OCI-LY1 (cell line): ENCODE data around the gene ZNF577.

ENCODE experiments used
- H2AFZ ChIP-seq: fragments of 200-600 bp; sonication (generic), shearing (Covaris generic); 2 replicates; pipeline ENCODE4 v1.6.0; 2014; ENCODE audit warnings: antibody characterized with exemption, mild to moderate bottlenecking, low read length
- H3F3A ChIP-seq: fragments of 200-600 bp; sonication (generic), shearing (Covaris generic); 2 replicates; pipeline ENCODE4 v1.6.0; 2014; ENCODE audit warnings: mild to moderate bottlenecking, antibody characterized with exemption, low read length, moderate library complexity; ENCODE audit not compliant: insufficient read depth
- H3K27ac ChIP-seq: fragments of 200-600 bp; sonication (generic); 2 replicates; pipeline ENCODE4 v1.5.1; 2014; ENCODE audit warnings: low read length, mixed run types, mild to moderate bottlenecking, low read depth; ENCODE audit not compliant: poor library complexity, severe bottlenecking
- H3K27me3 ChIP-seq: fragments of 200-600 bp; sonication (generic); 2 replicates; pipeline ENCODE4 v1.6.0; 2014; ENCODE audit warnings: antibody characterized with exemption, mild to moderate bottlenecking, low read length, moderate library complexity; ENCODE audit not compliant: insufficient read depth
- H3K36me3 ChIP-seq: fragments of 200-600 bp; sonication (generic); 2 replicates; pipeline ENCODE4 v1.6.1; 2014; ENCODE audit warnings: mild to moderate bottlenecking, antibody characterized with exemption, low read length, moderate library complexity, mixed read lengths; ENCODE audit not compliant: insufficient read depth
- H3K4me1 ChIP-seq: fragments of 200-600 bp; sonication (generic); 2 replicates; pipeline ENCODE4 v1.5.1; 2014; ENCODE audit warnings: mild to moderate bottlenecking, low read length, moderate library complexity; ENCODE audit not compliant: insufficient read depth, severe bottlenecking
- H3K4me2 ChIP-seq: fragments of 200-600 bp; sonication (generic), shearing (Covaris generic); 2 replicates; pipeline ENCODE4 v1.6.1; 2014; ENCODE audit warnings: low read length
- H3K4me3 ChIP-seq: fragments of 200-600 bp; sonication (generic); 2 replicates; pipeline ENCODE4 v1.5.1; 2014; ENCODE audit warnings: low read length, low read depth, mild to moderate bottlenecking, mixed read lengths; ENCODE audit not compliant: poor library complexity, severe bottlenecking
- H3K79me2 ChIP-seq: fragments of 200-600 bp; shearing (Covaris generic); 2 replicates; pipeline ENCODE4 v1.6.1; 2016; ENCODE audit warnings: mixed run types, low read length, mixed read lengths; ENCODE audit not compliant: insufficient read depth
- H3K9ac ChIP-seq: fragments of 200-600 bp; sonication (generic), shearing (Covaris generic); 2 replicates; pipeline ENCODE4 v1.6.1; 2014; ENCODE audit warnings: mild to moderate bottlenecking, low read length, mixed read lengths
- H3K9me2 ChIP-seq: fragments of 200-600 bp; sonication (generic), shearing (Covaris generic); 2 replicates; pipeline ENCODE4 v1.6.1; 2014; ENCODE audit warnings: low read depth, mild to moderate bottlenecking, low read length, mixed read lengths
- H3K9me3 ChIP-seq: fragments of 200-600 bp; shearing (Covaris generic); 2 replicates; pipeline ENCODE4 v1.6.1; 2014; ENCODE audit warnings: low read length, mixed read lengths
- H4K20me1 ChIP-seq: fragments of 200-600 bp; sonication (generic), shearing (Covaris generic); 2 replicates; pipeline ENCODE4 v1.6.0; 2016; ENCODE audit warnings: mild to moderate bottlenecking, low read length; ENCODE audit not compliant: insufficient read depth
- EZH2 ChIP-seq: fragments of 200-600 bp; sonication (generic), shearing (Covaris generic); IDR thresholded peaks from 2 replicates; pipeline ENCODE4 v1.8.0; 2017; ENCODE audit warnings: borderline replicate concordance, mixed run types, mild to moderate bottlenecking, antibody characterized with exemption, low read length, moderate library complexity, mixed read lengths
- TF ChIP-seq, protein P1 (sequence below): fragments of 200-600 bp; sonication (generic), shearing (Covaris generic); IDR thresholded peaks from 2 replicates; pipeline ENCODE4 v1.5.1; 2017; ENCODE audit warnings: mild to moderate bottlenecking, antibody characterized with exemption, low read length, moderate library complexity, mixed read lengths

The ZNF577 gene

DNA sequence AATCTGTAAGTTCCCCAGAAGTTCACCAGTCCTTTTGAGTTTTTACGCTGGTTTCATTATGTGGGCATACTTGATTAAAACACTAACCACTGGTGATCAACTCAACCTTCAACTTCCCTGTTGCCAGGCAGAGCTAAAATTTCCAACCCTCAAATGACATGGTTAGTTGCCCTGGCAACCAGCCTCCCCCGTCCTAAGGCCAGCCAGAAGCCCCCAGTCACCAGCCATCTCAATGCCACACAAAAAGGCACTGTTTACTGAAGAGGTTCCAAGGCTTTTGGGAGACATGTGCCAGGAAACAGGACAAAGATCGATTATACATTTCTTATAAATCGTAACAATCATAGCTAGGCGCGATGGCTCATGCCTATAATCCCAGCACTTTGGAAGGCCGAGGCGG, 15.4 kb upstream of the ZNF577 start:
- no peak overlapping the region for H2AFZ ChIP-seq
- H3K27me3 ChIP-seq: no peaks in the 10 kb centered on the region
- H3K9me3 ChIP-seq: peaks cover 40% of the 10 kb centered on the region
- peaks cover 60% of the 10 kb centered on the region for H3K36me3 ChIP-seq
- H4K20me1 ChIP-seq: no peaks in the 10 kb centered on the region
- no peaks in the 10 kb centered on the region for H3F3A ChIP-seq
- no peaks in the 10 kb centered on the region for H3K9me2 ChIP-seq
- peaks cover 24% of the 10 kb centered on the region for H3K79me2 ChIP-seq
- H3K4me1 ChIP-seq: peaks cover 7% of the 10 kb centered on the region
- no peak overlapping the region for H3K27ac ChIP-seq
- no peak overlapping the region for H3K9ac ChIP-seq
- TF ChIP-seq, protein P1, sequence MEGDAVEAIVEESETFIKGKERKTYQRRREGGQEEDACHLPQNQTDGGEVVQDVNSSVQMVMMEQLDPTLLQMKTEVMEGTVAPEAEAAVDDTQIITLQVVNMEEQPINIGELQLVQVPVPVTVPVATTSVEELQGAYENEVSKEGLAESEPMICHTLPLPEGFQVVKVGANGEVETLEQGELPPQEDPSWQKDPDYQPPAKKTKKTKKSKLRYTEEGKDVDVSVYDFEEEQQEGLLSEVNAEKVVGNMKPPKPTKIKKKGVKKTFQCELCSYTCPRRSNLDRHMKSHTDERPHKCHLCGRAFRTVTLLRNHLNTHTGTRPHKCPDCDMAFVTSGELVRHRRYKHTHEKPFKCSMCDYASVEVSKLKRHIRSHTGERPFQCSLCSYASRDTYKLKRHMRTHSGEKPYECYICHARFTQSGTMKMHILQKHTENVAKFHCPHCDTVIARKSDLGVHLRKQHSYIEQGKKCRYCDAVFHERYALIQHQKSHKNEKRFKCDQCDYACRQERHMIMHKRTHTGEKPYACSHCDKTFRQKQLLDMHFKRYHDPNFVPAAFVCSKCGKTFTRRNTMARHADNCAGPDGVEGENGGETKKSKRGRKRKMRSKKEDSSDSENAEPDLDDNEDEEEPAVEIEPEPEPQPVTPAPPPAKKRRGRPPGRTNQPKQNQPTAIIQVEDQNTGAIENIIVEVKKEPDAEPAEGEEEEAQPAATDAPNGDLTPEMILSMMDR: no peak
- TF ChIP-seq EZH2: no peak
- H3K4me2 ChIP-seq: no peak overlapping the region
- H3K4me3 ChIP-seq: peak overlapping the region; percentile 94

DNA sequence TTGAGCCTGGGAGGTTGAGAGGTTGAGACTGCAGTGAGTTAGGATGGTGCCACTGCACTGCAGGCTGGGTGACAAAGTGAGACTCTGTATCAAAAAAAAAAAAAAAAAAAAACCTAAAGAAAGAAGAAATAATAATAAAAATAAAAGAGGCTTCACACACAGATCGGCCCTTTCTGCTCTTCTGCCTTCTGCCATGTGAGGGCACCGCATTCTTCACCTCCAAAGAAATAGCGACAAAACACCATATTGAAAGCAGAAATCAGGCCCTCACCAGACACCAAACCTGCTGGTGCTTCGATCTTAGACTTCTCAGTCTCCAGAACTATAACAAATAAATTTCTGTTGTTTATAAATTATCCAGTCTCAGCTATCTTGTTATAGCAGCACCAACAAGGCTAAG, 14.1 kb upstream of the ZNF577 start:
- Histone ChIP-seq H3K4me1 (peaks cover 7% of the 10 kb centered on the region), H3K9me2 (no peaks in the 10 kb centered on the region), H3K27me3 (no peaks in the 10 kb centered on the region), H3K79me2 (peaks cover 24% of the 10 kb centered on the region), H3F3A (no peaks in the 10 kb centered on the region), H4K20me1 (no peaks in the 10 kb centered on the region), H3K4me3 (no peak overlapping the region), H3K4me2 (no peak overlapping the region), H3K9me3 (peaks cover 50% of the 10 kb centered on the region), H3K9ac (no peak overlapping the region), H3K36me3 (peaks cover 73% of the 10 kb centered on the region), H2AFZ (no peak overlapping the region), H3K27ac (no peak overlapping the region)
- no peak for TF ChIP-seq EZH2
- TF ChIP-seq, protein P1: no peak

DNA sequence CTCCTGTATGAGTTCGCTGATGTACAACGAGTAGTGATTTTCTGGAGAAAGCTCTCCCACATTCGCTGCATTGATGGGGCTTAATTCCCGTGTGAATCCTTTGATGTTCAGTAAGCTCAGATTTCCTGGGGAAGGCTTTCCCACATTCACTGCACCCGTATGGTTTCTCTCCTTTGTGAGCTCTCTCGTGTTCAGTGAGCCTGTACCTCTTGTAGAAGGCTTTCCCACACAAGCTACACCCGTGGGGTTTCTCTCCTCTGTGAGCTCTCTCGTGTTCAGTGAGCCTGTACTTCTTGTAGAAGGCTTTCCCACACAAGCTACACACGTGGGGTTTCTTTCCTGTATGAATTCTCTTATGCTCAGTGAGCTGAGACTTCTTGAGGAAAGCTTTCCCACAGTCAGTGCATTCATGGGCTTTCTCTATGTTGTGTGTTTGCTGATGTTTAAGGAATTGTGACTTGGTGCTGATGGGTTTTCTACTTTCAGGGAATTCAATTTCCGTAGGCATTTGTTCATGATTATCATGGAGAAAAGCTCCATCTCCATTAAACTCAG, 3.5 kb upstream of the ZNF577 start:
- Histone ChIP-seq H3K4me1 (no peaks in the 10 kb centered on the region), H2AFZ (no peak overlapping the region), H3K4me2 (no peak overlapping the region), H3F3A (no peaks in the 10 kb centered on the region), H4K20me1 (no peaks in the 10 kb centered on the region), H3K27me3 (no peaks in the 10 kb centered on the region), H3K79me2 (no peaks in the 10 kb centered on the region), H3K9me3 (peaks cover 59% of the 10 kb centered on the region), H3K9me2 (no peaks in the 10 kb centered on the region), H3K9ac (no peak overlapping the region), H3K36me3 (peaks cover 100% of the 10 kb centered on the region), H3K4me3 (no peak overlapping the region), H3K27ac (no peak overlapping the region)
- no peak for TF ChIP-seq EZH2
- TF ChIP-seq, protein P1: no peak
